HG03520 (cell line): ENCODE data around the gene NRCAM.

Source experiments
- ATAC-seq: cut with Tn5 transposase; IDR thresholded peaks from one replicate; pipeline ENCODE4 v1.9.1; 2021; ENCODE audit warnings: mild to moderate bottlenecking, moderate library complexity; ENCODE audit not compliant: unreplicated experiment

Gene NRCAM

DNA sequence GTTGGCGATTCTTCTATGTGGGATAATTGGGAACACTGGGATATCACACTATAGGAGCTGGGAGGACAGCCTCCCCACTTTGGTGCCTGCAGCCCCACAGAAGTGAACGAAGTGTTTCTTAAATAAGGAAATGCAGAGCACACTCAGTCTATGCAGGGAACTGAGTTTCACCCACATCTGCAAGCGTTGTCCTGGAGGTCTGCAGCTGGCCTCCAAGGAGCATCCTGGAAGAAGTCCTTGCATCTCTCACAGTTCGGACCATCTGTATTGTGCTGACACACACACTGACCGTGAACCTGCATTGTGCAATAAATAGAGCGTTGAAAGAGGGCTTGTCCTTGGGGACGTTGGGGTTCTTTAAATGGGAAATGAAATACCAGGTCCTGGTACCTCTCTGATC lies 351.9 kb downstream of the NRCAM start:
- no peak for ATAC-seq

- ATAC-seq = no peak
Measured at GRCh38 chr7:108103558-108104298, 352.5 kb downstream of the NRCAM start.

GRCh38 chr7:108102671-108103312 lies 353.4 kb downstream of the NRCAM start:
- no peak for ATAC-seq

DNA sequence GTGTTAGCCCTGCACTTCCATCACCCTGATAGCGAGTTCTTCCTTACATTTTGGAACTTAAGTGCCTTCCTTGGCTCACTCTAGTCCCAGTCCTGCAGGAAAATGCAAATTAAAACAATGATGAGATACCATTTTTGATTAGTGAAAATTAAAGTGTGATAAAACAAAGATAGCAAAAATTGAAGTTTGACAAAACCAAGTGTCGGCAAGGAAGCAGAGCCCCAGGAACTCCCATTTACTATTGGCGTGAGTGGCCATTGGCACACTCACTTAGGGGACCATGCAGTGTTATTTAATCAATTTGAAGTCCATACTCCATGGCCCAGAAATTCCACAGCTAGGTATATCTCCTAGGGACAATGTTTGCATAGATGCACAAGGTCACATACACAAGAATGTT lies 354.5 kb downstream of the NRCAM start:
- no peak for ATAC-seq

- ATAC-seq = no peak
Measured at GRCh38 chr7:108099713-108100112, 356.5 kb downstream of the NRCAM start.

DNA sequence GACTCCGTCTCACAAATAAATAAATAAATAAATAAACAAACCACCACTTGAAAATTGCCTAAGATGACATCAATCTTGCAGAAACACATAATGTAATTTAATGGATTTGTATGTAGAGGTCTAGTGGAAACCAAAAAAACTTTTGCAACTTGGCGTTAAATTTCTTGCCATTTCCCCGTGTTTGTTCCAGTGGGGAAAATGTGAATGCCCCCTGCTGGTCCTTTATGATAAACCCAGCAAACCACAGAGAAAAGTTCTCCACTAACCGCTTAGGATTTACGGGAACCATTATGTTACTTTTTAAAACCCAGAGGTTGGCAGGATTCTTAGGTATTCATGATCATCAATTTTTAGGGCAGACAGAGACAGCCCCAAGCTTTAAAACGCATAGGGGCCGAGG lies 358.5 kb downstream of the NRCAM start:
- ATAC-seq = no peak
